ENCODE data around the gene DPP10.

GRCh38 chr2:115171751-115172150 is 729.3 kb downstream of the DPP10 start:
- TF ChIP-seq POLR2A (IDR thresholded peaks at IDR 0.05) (no peak), CTCF (IDR thresholded peaks at IDR 0.05) (no peak), EP300 (IDR thresholded peaks at IDR 0.05) (no peak)
